Lung (tissue), 12 donors: Measurements from ENCODE around the gene NRK. TPM values are rescaled to one million over a fixed set of nuclear protein-coding genes. Genes with fewer than 3 reads are reported as not detected.

Experiments used
- ATAC-seq: fragments of 200-7000 bp; cut with Tn5 transposase; one replicate; pipeline ENCODE4 v1.9.1; 2020; ENCODE audit warnings: moderate number of reproducible peaks; ENCODE audit not compliant: insufficient read depth, low FRiP score
- DNase-seq, 3 donors: peaks; one replicate each; pipeline ENCODE4 v3.0.0-alpha.2; 2013 to 2017
- H3K27ac ChIP-seq, 2 donors: one replicate each; pipeline ENCODE4 v1.5.1; 2013; ENCODE audit warnings: mild to moderate bottlenecking in 2 of 2, moderate library complexity in 2 of 2, control low read depth in 1 of 2, inconsistent platforms in 1 of 2, low read depth in 1 of 2, low read length in 1 of 2
- H3K27me3 ChIP-seq, 3 donors: one replicate each; pipeline ENCODE4 v1.5.1; 2013; ENCODE audit warnings: low read length in 2 of 3; ENCODE audit not compliant: control insufficient read depth in 3 of 3, insufficient read depth in 3 of 3
- H3K36me3 ChIP-seq, 4 donors: one replicate each; pipeline ENCODE4 v1.5.1; 2013; ENCODE audit warnings: low read length in 4 of 4, mild to moderate bottlenecking in 1 of 4, moderate library complexity in 1 of 4; ENCODE audit not compliant: control insufficient read depth in 4 of 4, insufficient read depth in 4 of 4
- H3K4me1 ChIP-seq, 5 donors: one replicate each; pipeline ENCODE4 v1.5.1; 2013; ENCODE audit warnings: low read length in 5 of 5, mild to moderate bottlenecking in 2 of 5, moderate library complexity in 1 of 5; ENCODE audit not compliant: control insufficient read depth in 5 of 5, insufficient read depth in 5 of 5
- H3K4me3 ChIP-seq: one replicate; pipeline ENCODE4 v1.5.1; 2013; ENCODE audit warnings: mild to moderate bottlenecking, control low read depth, moderate library complexity
- H3K9ac ChIP-seq, 2 donors: one replicate each; pipeline ENCODE4 v1.5.1; 2013; ENCODE audit warnings: low read length in 2 of 2, control low read depth in 1 of 2; ENCODE audit not compliant: insufficient read depth in 1 of 2
- H3K9me3 ChIP-seq, 4 donors: one replicate each; pipeline ENCODE4 v1.5.1; 2013; ENCODE audit warnings: low read length in 3 of 4, mild to moderate bottlenecking in 1 of 4, moderate library complexity in 1 of 4; ENCODE audit not compliant: control insufficient read depth in 4 of 4, insufficient read depth in 3 of 4
- WGBS, 2 donors: extraction: QIAGEN DNeasy Blood & Tissue Kit; methylation state at CpG; one replicate each; pipeline ENCODE4 v1.1.7; 2013; 5-methylcytosine and 5-hydroxymethylcytosine counted together
- polyA plus RNA-seq, 2 donors: library from polyadenylated mRNA; stranded (reverse); fragments of 200-250 nt; gene quantifications; one replicate each; pipeline ENCODE4 v1.2.1, GENCODE V29; 2013
- total RNA-seq, 2 donors: library from RNA; depleted of rRNA in 1 of 2; stranded (reverse); fragments of >200 nt in 1 of 2; gene quantifications; one replicate each; pipeline ENCODE4 v1.2.1, GENCODE V29; 2014 to 2021
- TF ChIP-seq, protein P1 (sequence below): IDR thresholded peaks from 2 replicates; pipeline ENCODE4 v1.5.1; 2012; ENCODE audit warnings: mild to moderate bottlenecking; ENCODE audit errors: control extremely low read depth, extremely low read depth
- donor health status: control.
- donor health status: control.
- donor health status: Bipolar disorder and iron deficiency.
- donor health status: healthy.
- donor health status: DM: yes; HTN: yes; CAD: no.

The NRK gene
- total and polyA plus RNA-seq, 4 donors = 0.12 to 12.2 (median 0.23) TPM

- Histone ChIP-seq H3K9ac (no peak overlapping the region), H3K36me3 (no peaks in the 10 kb centered on the region), H3K27ac (no peak overlapping the region), H3K27me3 (peaks cover 0 to 36% (median 16%) of the 10 kb centered on the region in 3 donors), H3K4me3 (no peak overlapping the region), H3K9me3 (no peaks in the 10 kb centered on the region), H3K4me1 (no peaks in the 10 kb centered on the region)
- ATAC-seq (no peak), DNase-seq (no peak)
- TF ChIP-seq, protein P1, sequence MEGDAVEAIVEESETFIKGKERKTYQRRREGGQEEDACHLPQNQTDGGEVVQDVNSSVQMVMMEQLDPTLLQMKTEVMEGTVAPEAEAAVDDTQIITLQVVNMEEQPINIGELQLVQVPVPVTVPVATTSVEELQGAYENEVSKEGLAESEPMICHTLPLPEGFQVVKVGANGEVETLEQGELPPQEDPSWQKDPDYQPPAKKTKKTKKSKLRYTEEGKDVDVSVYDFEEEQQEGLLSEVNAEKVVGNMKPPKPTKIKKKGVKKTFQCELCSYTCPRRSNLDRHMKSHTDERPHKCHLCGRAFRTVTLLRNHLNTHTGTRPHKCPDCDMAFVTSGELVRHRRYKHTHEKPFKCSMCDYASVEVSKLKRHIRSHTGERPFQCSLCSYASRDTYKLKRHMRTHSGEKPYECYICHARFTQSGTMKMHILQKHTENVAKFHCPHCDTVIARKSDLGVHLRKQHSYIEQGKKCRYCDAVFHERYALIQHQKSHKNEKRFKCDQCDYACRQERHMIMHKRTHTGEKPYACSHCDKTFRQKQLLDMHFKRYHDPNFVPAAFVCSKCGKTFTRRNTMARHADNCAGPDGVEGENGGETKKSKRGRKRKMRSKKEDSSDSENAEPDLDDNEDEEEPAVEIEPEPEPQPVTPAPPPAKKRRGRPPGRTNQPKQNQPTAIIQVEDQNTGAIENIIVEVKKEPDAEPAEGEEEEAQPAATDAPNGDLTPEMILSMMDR = no peak
Measured at GRCh38 chrX:105894721-105895120, 72.4 kb downstream of the NRK start.

DNA sequence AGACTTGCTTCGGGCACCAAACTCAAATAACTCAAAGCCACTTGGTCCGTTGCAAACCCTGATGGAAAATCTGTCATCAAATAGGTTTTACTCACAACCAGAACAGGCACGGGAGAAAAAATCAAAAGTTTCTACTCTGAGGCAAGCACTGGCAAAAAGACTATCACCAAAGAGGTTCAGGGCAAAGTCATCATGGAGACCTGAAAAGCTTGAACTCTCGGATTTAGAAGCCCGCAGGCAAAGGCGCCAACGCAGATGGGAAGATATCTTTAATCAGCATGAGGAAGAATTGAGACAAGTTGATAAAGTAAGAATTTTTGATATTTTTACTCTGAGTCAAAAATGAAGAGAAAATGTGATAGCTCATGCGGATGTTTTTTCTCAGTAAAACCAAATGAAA lies 87.2 kb downstream of the NRK start:
- H3K27ac ChIP-seq = no peak overlapping the region
- H3K9me3 ChIP-seq = peaks cover 0 to 2% (median 0%) of the 10 kb centered on the region in 4 donors
- peaks cover 0 to 41% (median 5%) of the 10 kb centered on the region in 3 donors for H3K27me3 ChIP-seq
- WGBS, 2 donors = 84 to 90% methylated on average over 8 of the region's 8 CpGs
- no peak for ATAC-seq
- H3K9ac ChIP-seq = no peak overlapping the region
- TF ChIP-seq, protein P1 = no peak
- H3K36me3 ChIP-seq = no peaks in the 10 kb centered on the region
- no peak for DNase-seq
- no peaks in the 10 kb centered on the region for H3K4me1 ChIP-seq
- no peak overlapping the region for H3K4me3 ChIP-seq

- Histone ChIP-seq H3K4me1 (no peaks in the 10 kb centered on the region), H3K36me3 (no peaks in the 10 kb centered on the region), H3K4me3 (no peak overlapping the region), H3K9me3 (peaks cover 0 to 2% (median 0%) of the 10 kb centered on the region in 4 donors), H3K9ac (no peak overlapping the region), H3K27me3 (peaks cover 0 to 48% (median 5%) of the 10 kb centered on the region in 3 donors), H3K27ac (no peak overlapping the region)
- peak in 1 of 3 donors; percentile 1 for DNase-seq
- TF ChIP-seq, protein P1 = no peak
- no peak for ATAC-seq
- WGBS, 2 donors = 37 to 76% methylated on average over 3 of the region's 3 CpGs
Measured at GRCh38 chrX:105910563-105911105, 88.3 kb downstream of the NRK start.

DNA sequence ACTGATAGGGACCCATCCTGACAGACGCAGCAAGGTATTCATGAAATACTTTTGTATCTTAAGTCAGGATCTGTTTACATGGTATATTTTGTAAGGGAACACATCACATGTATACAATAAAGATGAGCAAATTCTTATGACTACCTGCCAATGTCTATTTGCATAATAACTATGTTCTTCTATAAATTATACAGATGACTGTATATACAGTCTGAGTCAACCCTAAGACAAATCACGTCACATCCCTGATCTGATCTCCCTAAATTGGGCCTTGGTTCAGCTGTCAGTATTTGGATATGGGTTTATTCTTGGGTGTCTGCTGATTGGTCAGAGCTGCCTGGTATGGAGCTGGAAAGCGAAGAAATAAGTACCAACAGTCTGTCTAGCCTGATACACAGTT lies 122.9 kb downstream of the NRK start:
- Histone ChIP-seq H3K4me3 (no peak overlapping the region), H3K9me3 (no peaks in the 10 kb centered on the region), H3K27ac (no peak overlapping the region), H3K27me3 (peaks cover 0 to 20% (median 11%) of the 10 kb centered on the region in 3 donors), H3K4me1 (no peaks in the 10 kb centered on the region), H3K9ac (no peak overlapping the region), H3K36me3 (no peaks in the 10 kb centered on the region)
- WGBS, 2 donors = 74 to 94% methylated on average over 3 of the region's 3 CpGs
- DNase-seq (no peak), ATAC-seq (no peak)
- TF ChIP-seq, protein P1 = no peak
